HG03097 (cell line): Measurements from ENCODE around the gene OR56A3.
A peak's percentile ranks its signal among the peaks of the same experiment; 100 is the strongest.
"Not testable (repeated sequence)": the region's sequence is repeated elsewhere in the genome, so short reads cannot be mapped to it uniquely, and the experiment has no call there.

ENCODE experiments used
- ATAC-seq: cut with Tn5 transposase; IDR thresholded peaks from one replicate; pipeline ENCODE4 v1.9.1; 2021; ENCODE audit not compliant: unreplicated experiment, low FRiP score

Gene OR56A3, protein sequence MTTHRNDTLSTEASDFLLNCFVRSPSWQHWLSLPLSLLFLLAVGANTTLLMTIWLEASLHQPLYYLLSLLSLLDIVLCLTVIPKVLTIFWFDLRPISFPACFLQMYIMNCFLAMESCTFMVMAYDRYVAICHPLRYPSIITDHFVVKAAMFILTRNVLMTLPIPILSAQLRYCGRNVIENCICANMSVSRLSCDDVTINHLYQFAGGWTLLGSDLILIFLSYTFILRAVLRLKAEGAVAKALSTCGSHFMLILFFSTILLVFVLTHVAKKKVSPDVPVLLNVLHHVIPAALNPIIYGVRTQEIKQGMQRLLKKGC

DNA sequence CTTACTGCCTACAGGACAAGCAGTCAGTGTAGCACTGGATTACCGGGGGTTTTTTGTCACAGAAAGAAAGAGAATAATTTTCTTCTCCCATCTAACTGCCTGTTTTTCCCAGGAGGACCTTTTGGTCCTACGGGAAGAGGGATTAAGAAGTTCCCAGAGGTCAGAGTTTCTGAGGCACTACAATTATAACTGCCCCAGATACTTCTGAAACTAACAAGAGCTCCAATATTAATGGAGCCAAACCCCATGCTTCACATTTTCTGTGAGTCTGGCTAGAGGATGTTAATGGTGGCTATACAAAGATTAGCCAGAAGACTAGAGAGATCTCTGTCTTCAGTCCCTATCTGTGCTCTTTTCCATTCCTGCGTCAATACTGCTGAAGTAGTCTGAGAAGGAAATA is at the start of gene OR56A3:
OR56A3 (plus strand) TSS at position 301 of the 400 bp plus-strand sequence. CDS start 5,096 bp downstream, outside the sequence.
- no peak for ATAC-seq

DNA sequence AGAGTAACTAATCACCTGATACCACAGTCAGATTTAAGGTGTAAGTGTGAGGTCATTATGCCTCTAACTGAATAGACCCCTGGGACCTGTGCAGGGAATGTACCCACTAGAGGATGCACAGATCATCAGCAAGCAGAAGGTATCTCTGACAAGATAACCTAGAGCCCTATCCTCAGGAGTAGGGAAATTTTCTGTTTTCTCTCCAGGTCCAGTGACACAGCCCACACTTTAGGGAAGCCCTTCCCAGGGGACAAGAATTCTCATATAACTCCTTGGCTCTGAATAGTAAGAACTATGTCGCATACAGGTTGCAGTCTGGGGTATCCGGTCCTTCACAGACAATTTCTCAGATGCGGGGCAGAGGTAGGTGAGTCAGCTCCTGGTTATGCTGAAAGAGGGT is 49.1 kb upstream of the OR56A3 start, which contains the start of gene OR52E5:
OR52E5 (plus strand) TSS at position 301 of the 400 bp plus-strand sequence. CDS start 7,569 bp downstream, outside the sequence.
- no peak for ATAC-seq

DNA sequence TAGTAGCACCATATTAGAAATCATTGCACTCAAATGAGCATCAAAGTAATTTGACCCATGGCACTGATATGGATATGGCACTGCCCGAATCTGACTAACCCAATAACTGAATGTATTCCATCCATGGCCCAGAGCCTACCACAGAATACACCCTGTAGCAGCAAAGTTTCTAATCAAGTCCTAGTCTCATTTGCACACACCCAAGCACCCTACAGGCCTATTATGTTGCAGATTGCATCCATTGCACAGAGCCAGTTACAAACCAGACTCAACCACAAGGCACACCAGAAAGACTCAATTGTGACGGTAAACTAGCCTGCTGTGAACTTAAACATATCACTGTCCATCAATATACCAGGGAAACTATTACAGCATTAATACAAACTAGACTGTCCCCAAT is 42.5 kb upstream of the OR56A3 start:
- ATAC-seq, result no peak

DNA sequence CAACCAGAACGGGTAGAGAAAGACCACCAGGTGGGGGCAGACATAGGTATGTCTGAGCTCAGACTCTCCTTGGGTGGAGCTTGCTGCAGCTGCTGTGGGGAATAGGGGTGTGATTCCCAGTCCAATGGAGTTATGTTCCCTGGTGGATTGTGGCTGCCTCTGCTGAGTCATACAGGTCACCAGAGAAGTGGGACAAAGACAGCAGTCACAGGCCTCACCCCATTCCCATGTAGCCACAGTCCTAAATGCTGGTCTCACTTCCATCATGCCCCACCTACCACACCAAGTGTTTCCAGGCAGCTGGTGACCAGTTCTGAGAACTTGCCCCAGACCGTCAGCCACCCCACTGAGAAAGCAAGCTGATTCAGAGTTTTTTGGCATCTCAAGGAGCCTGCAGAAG is 31.5 kb upstream of the OR56A3 start:
- no peak for ATAC-seq

DNA sequence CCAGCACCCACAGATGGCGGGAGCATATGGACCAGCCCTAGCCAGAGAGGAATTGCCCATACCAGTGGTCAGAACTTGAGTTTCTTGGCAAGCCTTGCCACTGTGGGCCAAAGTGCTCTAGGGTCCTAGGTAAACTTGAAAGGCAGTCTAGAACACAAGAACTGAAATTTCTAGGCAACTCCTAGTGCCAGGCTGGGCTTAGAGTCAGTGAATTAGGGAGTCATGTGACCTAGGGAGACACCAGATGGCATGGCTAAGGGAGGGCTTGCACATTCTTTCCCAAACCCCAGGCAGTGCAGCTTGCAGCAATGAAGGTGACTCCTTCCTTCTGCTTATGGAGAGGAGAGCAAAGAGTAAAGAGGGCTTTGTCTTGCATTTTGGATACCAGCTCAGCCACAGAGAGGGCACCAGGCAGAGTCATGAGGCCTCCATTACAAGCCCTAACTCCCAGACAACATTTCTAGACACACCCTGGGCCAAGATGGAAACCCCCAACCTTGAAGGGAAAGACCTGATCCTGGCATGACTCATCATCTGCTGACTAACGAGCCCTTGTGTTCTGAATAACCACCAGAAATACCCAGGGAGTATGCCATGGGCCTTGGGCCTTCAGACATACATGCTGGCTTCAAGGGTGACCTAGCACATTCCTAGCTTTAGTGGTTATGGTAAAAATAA is 19.2 kb upstream of the OR56A3 start:
- peak; percentile 86 for ATAC-seq

DNA sequence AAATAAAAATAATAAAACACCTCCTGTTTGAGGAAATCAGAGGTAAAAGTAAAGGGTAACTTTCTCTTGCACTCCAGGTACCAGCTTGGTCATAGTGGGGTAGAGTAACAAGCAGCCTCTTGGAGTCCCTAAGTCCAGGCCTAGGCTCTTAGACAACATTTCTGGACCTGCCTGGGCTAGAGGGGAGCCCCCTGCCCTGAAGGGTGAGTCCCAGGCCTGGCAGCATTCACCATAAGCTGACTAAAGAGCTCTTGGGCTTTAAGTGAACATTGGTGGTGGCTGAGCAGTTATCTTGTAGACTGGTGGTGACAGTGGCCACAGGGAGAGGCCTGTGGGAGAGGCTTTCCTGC is 18.6 kb upstream of the OR56A3 start:
- peak; percentile 27 for ATAC-seq

DNA sequence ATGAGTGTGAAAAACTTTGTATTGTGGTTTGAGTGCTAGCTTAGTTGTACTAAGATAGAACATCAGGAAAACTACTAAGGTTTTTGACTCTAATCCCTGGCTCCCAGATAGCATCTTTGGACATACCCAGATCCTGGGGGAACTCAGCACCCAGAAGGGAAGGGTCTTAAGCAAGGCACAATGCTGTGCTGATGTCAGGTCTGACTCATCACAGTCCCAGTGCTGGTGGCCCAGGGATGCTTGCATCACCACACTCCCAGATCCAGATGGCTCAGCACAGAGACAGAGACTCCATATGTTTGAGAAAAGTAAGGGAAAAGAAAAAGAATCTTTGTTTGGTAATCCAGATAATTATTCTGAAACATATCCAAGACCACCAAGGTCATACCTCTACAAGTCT is 18.3 kb upstream of the OR56A3 start:
- no peak for ATAC-seq

DNA sequence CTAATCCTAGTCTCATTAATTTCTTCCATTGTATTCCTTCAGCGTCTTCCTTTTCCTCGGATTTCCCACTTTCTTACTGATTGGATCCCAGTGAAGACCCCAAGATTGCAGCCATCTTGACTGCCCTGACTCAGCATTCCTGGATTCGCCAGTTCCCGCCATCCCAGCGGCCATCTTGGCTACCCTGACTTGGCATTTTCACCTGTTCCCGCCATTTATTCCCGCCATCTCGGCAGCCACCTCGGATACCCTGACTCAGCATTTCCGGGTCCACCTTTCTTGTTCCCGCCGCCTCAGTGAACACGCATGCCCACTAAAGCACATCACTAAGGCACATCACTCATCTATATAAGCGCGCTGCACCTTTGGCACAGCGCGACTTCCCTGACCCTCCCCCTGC is 13.8 kb upstream of the OR56A3 start:
- no peak for ATAC-seq

DNA sequence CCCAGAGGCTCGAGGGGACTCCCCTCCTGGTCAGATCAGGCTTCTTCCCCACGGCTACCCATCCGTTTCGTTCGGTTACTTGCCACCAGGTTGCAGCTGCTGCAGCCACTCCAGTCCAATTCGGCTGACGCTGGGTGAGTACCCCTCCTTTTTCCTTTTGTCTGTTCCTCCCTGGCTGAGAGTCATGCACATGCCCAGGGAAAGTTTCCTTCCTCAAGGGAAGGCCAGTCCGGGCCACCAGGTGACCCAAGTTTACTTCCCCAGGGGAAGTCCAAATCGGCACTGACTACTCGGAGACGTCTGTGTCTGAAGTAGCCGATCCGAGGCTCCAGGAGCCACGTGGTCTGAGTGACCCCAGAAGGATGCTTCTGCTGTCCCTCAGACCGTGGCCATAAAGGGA is 13.2 kb upstream of the OR56A3 start:
- no peak for ATAC-seq

DNA sequence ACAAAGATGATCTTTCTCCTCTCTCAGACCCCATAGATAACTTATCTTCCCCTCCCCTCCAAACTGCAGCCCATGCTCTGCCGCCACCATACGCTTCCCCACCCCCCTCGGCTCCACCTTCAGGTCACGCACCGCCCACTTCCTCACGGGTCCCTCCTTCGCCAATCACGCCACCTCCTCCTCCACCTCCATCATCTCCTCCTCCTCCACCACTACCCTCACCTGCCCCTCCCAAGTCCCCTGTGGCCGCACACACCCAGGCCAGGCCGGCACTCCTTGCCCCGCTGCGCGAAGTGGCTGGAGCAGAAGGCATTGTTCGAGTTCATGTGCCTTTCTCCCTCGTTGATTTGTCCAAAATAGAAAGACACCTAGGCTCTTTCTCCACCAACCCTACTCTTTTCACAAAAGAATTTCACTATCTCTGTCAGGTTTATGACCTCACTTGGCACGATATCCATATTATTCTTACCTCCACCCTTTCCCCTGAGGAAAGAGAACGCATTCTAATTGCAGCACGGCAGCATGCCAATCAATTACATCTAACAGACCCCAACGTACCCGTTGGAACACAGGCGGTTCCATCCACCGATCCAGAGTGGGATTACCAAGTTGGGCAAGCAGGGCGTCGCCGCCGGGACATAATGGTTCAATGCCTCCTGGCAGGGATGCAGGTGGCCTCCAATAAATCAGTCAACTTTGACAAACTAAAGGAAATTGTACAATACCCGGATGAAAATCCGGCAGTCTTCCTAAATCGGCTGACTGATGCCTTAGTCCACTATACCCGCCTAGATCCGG is 12.3 kb upstream of the OR56A3 start:
- ATAC-seq, result no peak

DNA sequence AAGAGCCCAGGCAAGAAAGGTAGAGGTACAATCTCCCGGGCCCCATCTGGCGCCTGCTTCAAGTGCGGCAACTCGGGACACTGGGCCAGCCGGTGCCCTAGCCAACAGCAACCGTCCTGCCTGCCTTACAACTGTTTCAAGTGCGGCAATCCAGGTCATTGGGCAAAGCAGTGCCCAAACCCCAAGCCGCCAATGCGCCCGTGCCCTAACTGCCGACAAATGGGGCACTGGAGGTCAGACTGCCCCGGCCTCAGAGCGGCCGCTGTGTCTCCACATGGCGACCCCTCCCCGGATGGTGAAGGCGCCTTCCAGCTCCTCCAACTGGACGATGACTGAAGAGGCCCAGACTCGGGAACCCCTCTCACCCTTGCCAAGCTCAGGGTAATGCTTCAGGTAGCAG is 11.4 kb upstream of the OR56A3 start:
- no peak for ATAC-seq

DNA sequence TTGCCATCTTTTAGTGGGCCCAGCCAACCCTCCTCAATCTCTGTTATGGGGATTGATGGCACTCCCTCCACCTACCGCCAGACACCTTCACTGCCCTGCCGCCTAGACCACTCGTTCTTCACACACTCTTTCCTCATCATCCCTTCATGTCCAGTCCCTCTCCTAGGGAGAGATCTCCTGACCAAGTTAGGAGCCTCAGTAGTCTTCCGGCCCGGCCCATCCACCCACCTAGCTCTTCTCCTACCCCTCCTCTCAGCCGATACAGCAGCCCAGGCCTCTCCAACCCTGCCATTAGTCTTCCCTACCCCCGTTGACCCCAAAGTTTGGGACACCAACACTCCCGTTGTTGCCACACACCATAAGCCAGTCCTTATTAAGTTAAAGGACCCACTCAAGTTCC is 11.0 kb upstream of the OR56A3 start:
- ATAC-seq, result no peak

DNA sequence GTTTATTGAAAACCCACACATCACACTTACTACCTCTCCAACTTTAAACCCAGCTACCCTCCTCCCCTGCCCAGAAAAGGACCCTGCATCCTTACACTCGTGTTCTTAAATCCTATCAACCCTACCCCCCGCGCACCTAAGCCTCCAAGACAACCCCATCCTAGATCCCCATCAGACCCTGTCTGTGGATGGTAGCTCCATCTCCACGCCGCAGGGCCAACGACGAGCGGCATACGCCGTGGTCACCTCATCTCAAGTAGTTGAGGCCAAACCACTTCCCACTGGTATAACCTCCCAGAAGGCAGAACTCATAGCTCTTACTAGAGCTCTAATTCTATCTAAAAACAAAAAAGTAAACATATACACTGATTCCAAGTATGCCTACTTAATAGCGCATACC is 9.4 kb upstream of the OR56A3 start:
- ATAC-seq, result no peak

DNA sequence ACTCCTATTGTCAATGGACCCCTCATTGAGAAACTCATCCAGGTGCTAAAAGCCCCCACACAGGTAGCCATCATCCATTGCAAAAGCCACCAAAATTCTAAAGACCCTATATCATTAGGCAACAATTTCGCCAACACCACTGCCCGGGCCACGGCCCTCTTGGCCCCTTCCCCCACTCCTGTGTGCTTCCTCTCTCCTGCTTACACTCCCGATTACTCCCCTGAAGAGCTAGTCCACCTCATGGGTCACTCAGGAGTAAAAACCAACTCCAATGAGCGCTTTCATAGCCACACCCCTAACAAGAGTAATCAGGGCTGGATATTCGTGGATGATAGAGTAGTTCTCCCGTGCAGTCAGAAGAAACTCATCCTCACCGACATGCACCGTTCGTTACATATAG is 8.9 kb upstream of the OR56A3 start:
- no peak for ATAC-seq

DNA sequence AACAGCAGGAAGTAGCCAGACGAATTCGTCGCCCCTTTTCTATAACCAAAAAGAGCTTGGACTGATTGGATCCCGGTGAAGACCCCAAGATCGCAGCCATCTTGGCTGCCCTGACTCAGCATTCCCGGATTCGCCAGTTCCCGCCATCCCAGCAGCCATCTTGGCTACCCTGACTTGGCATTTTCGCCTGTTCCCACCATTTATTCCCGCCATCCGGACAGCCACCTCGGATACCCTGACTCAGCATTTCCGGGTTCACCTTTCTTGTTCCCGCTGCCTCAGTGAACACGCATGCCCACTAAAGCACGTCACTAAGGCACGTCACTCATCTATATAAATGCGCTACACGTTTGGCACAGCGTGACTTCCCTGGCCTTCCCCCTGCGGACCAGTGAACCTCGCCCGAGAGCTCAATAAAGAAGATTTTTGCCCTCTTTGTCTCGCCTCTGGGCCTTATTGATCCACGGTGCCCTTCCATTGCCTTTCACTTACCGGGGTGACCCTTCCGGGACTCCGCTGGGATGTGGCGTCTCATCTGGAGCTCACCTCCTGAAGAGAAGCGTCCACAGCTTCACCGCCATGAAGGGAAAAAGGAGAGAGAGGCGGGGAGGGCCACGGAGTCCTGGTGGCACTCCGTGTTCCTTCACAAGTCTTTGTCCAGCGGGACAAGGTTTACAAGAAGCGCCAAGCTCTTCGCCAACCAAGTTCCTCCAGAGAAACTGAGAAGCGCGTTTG is 4.0 kb upstream of the OR56A3 start:
- no peak for ATAC-seq

DNA sequence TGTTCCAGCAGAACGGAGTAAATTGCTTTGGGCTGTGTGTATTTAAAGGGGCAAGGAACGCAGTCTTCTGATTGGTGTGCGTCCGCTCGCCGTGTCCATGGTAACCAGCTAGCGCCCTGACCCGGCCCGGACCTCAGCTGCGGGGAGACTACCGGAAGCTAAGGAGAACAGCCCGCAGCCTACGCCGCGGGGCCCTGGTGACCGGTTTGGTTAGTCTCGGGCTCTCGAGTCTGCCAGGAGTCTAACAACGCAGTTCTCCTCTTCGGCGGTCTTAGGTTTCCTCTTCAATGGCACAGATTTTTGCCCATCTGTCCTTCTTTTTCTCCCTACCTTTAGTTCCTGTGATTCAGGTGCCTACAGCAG is 3.5 kb upstream of the OR56A3 start:
- no peak for ATAC-seq

DNA sequence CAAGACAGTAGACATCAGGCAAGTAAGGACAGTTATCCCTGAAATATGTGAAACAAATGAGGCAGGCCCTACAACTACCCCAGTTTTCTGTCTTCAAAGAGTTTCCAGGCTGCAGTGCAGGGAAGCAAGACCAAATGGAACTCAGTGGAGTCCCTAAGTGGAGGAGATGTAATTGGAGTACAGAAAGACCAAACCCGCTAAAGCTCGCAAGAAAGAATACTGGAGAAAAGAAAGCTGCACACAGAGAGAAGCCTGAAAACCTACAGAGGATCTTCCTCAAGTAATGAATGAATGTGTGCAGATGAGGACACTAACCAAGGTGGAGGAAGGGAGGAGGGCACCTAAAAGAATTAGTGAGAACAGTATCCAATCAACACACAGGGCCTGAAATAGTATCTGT is 1.3 kb upstream of the OR56A3 start:
- ATAC-seq, result no peak

DNA sequence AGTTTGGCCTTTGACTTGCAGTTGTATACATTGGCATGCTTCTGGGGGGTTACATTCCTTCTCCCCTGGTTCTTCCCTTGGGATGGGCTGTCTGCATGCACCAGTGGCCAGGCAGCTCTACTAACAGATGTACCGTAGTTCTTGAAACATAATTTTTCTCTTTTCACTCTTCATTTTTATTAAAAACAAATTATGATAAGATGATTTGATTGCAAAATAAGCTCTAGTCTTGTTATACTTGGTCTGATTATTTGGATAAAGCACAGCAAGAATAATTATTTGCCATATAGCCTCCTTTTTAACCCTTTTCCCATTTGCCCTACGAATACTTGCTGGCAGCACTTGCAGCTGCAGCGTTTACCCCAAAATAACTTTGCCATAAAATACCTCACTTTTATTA is 13.5 kb downstream of the OR56A3 start:
- no peak for ATAC-seq

DNA sequence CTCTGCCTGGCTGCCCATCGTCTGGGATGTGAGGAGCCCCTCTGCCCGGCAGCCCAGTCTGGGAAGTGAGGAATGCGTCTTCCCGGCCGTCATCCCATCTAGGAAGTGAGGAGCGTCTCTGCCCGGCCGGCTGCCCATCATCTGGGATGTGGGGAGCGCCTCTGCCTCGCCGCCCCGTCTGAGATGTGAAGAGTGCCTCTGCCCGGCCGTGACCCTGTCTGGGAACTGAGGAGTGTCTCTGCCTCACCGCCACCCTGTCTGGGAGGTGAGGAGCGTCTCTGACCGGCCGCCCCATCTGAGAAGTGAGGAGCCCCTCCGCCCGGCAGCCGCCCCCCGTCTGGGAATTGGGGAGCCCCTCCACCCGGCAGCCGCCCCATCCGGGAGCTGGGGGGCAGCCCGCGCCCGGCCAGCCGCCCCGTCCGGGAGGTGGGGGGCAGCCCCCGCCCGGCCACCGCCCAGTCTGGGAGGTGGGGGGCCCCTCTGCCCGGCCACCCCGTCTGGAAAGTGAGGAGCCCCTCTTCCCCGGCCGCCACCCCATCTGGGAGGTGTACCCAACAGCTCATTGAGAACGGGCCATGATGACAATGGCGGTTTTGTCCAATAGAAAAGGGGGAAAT is 18.8 kb downstream of the OR56A3 start:
- ATAC-seq, result not testable (repeated sequence)

DNA sequence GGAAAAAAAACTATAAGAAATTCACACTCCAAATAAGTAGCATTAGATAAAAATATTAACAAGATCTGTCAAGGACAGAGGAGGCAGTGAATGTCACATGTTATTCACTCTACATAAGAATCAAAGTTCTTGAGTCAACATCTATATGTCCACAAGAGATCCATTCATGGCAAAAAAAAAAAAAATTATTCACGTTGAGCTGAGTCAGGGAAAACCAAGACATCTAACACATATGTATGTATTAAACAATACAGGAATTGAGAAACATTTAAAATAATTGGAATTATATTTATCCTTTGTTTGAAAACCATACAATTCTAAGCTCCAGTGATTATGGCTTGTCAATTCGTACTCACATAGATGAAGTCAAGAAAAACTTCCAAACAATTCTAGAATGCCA is 24.9 kb downstream of the OR56A3 start:
- ATAC-seq, result no peak

DNA sequence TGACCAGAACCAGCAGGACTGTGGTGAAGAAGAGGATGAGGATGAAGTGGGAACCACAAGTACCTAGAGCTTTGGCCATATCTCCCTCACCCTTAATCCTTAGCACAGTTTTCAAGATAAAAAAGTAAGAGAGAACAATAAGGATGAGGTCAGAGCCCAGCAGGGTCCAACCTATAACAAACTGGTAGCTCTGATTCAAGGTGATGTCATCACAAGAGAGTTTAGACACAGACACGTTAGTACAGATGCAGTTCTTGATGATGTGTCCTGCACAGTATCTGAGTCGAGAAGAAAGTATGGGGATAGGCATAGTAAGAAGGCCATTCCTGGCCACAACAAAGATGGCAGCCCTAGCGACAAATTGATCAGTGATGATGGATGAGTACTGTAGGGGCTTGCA is 25.7 kb downstream of the OR56A3 start:
- no peak for ATAC-seq
